Esophagus muscularis mucosa (tissue), 4 donors: Measurements from ENCODE around the gene CTNNA1. TPM values are rescaled to one million over a fixed set of nuclear protein-coding genes. Genes with fewer than 3 reads are reported as not detected.

Experiments
- DNase-seq: peaks from one replicate; pipeline ENCODE4 v3.0.0-alpha.2; 2017; ENCODE audit errors: extremely low spot score
- H3K27ac ChIP-seq, 4 donors: fragments of 200-600 bp; sonication (generic); replicated peaks in 1 of 4; 1 replicate in 3 of 4; 2 replicates in 1 of 4; pipeline ENCODE4 v1.5.1; 2016 to 2019; ENCODE audit warnings: mild to moderate bottlenecking in 1 of 4
- H3K27me3 ChIP-seq, 4 donors: fragments of 200-600 bp; sonication (generic); one replicate each; pipeline versions ENCODE4 v1.5.1 to v1.6.0; 2016 to 2019
- H3K36me3 ChIP-seq, 4 donors: fragments of 200-600 bp; sonication (generic); one replicate each; pipeline ENCODE4 v1.5.1; 2016 to 2019
- H3K4me1 ChIP-seq, 4 donors: fragments of 200-600 bp; sonication (generic); one replicate each; pipeline ENCODE4 v1.5.1; 2016 to 2019
- H3K4me3 ChIP-seq, 4 donors: fragments of 200-600 bp; sonication (generic); 1 replicate in 2 of 4; 2 replicates in 2 of 4; pipeline ENCODE4 v1.5.1; 2016 to 2019; ENCODE audit warnings: mild to moderate bottlenecking in 4 of 4, moderate library complexity in 1 of 4
- H3K9me3 ChIP-seq, 4 donors: fragments of 200-600 bp; sonication (generic); 1 replicate in 3 of 4; 2 replicates in 1 of 4; pipeline ENCODE4 v1.5.1; 2016 to 2019
- EP300 ChIP-seq: sonication (generic); formaldehyde crosslinking; IDR thresholded peaks from one replicate; pipeline ENCODE4 v1.6.1; 2017; ENCODE audit warnings: antibody characterized with exemption
- POLR2A ChIP-seq: fragments of 450-650 bp; IDR thresholded peaks from one replicate; pipeline ENCODE4 v1.6.1; 2017; ENCODE audit warnings: antibody characterized with exemption, moderate library complexity, mild to moderate bottlenecking, low read depth
- POLR2AphosphoS5 ChIP-seq, 2 donors: sonication (generic); formaldehyde crosslinking; IDR thresholded peaks; one replicate each; pipeline ENCODE4 v1.6.1; 2017; ENCODE audit warnings: antibody characterized with exemption in 2 of 2
- WGBS: methylation state at CpG from one replicate; pipeline ENCODE4 v1.1.5; 2018; 5-methylcytosine and 5-hydroxymethylcytosine counted together
- intact Hi-C: fragments of 100-400 bp; cut with DNase I; formaldehyde crosslinking; loops from one replicate; pipeline ENCODE4 v1.15.1; 2023
- total RNA-seq, 4 donors: library from RNA; depleted of rRNA; stranded (reverse); fragments of >200 nt; gene quantifications; one replicate each; pipeline versions ENCODE4 v1.1.0 to v1.2.1, GENCODE V29; 2016
- TF ChIP-seq, protein P1 (sequence below), 3 experiments: fragments of 200-600 bp in 2 of 3; fragments of 450-650 bp in 1 of 3; sonication (generic) in 2 of 3; IDR thresholded peaks; one replicate each; pipeline ENCODE4 v1.5.1; 2017 to 2019; ENCODE audit warnings: antibody characterized with exemption in 3 of 3, mild to moderate bottlenecking in 2 of 3, moderate library complexity in 1 of 3

The CTNNA1 gene
- total RNA-seq, 4 donors from 2014 or later, result 335 to 423 (median 369) TPM

DNA sequence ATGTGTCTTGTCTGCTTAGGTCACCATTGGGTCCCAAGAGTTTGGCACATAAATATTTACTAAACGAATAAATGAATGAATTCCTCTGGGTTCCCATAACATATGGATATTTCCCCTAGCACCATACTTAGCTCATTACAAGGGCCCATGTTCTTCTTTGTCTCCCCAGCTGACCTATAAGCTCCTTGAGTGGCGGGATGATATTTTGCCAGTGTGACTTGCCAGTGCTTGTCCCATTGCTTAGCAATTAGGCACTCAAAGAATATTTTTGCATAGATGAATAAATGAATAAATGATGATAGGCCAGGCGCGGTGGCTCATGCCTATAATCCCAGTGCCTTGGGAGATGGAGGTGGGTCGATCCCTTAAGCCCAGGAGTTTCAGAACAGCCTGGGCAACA, 16.9 kb upstream of the CTNNA1 start:
- WGBS, result 95% methylated on average over 5 of the region's 5 CpGs
- Histone ChIP-seq H3K27me3 (no peaks in the 10 kb centered on the region), H3K36me3 (no peaks in the 10 kb centered on the region), H3K4me1 (peaks cover 0 to 10% (median 6%) of the 10 kb centered on the region in 4 donors), H3K9me3 (no peaks in the 10 kb centered on the region), H3K4me3 (no peak overlapping the region), H3K27ac (no peak overlapping the region)
- DNase-seq, result no peak
- intact Hi-C loops, result no loop called here
- no peak for TF ChIP-seq POLR2AphosphoS5 (IDR thresholded peaks at IDR 0.05)
- TF ChIP-seq, protein P1, sequence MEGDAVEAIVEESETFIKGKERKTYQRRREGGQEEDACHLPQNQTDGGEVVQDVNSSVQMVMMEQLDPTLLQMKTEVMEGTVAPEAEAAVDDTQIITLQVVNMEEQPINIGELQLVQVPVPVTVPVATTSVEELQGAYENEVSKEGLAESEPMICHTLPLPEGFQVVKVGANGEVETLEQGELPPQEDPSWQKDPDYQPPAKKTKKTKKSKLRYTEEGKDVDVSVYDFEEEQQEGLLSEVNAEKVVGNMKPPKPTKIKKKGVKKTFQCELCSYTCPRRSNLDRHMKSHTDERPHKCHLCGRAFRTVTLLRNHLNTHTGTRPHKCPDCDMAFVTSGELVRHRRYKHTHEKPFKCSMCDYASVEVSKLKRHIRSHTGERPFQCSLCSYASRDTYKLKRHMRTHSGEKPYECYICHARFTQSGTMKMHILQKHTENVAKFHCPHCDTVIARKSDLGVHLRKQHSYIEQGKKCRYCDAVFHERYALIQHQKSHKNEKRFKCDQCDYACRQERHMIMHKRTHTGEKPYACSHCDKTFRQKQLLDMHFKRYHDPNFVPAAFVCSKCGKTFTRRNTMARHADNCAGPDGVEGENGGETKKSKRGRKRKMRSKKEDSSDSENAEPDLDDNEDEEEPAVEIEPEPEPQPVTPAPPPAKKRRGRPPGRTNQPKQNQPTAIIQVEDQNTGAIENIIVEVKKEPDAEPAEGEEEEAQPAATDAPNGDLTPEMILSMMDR (IDR thresholded peaks at IDR 0.05), result no peak
- TF ChIP-seq EP300, result no peak
- TF ChIP-seq POLR2A, result no peak

DNA sequence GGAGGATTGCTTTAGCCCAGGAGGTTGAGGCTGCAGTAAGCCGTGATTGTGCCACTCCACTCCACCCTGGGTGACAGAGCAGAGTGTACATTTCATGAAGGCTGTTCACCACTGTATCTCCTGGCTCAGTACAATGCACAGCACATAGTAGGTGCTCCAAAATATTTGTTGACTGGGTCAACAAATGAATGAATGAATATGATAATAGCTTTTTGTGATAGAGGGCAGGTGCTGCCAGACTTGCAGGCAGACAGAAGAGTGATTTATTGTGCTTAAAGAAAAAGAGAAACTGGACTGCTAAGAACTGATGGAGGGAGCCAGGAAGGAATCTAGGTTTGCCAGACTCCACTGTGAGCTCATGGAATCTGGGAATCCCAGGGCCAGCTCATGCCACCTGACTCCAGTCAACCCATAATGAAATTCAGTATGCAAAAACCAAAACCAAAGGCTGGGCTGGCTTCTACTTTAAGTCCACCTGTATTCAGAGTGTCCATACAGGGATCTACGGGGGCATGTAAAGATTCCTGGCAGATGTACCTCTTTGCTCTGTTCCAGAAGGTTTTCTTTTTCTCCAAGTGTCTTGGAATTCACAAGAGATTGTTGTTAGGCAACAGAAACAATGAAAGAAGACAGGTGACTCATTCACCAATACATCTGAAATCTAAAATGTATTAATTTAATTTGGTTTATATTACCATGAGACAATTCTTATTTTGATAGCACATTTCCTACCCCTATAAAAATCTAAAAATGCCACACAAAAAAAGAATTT, 15.5 kb upstream of the CTNNA1 start:
- H3K36me3 ChIP-seq, result no peaks in the 10 kb centered on the region
- WGBS, result 41% methylated on average over 1 of the region's 2 CpGs
- intact Hi-C loops, result no loop called here
- H3K27me3 ChIP-seq, result no peaks in the 10 kb centered on the region
- no peak for TF ChIP-seq POLR2A
- TF ChIP-seq POLR2AphosphoS5 (IDR thresholded peaks at IDR 0.05), result no peak
- TF ChIP-seq, protein P1 (IDR thresholded peaks at IDR 0.05), result no peak
- TF ChIP-seq EP300, result no peak
- H3K4me3 ChIP-seq, result no peak overlapping the region
- H3K9me3 ChIP-seq, result no peaks in the 10 kb centered on the region
- peaks cover 0 to 16% (median 7%) of the 10 kb centered on the region in 4 donors for H3K4me1 ChIP-seq
- DNase-seq, result no peak
- no peak overlapping the region for H3K27ac ChIP-seq

DNA sequence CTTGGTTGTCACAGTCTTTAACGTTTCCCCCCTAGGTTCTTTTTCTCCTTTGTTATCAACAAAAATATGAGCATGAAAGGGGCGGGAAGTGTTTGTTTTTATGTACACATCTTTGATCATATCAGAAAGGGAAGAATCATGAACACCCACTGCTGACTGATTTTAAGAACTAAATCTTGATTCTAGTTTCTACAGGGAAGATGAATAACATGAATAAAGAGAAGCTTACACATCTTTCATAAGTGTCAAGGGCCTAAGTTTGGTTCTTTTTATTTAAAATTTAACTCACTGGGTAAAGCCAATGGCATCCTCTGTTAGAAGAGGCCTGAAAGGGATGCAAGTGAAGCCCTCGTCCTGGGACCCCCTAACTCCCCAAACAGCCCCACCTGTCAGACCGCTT, 14.8 kb upstream of the CTNNA1 start:
- H3K27me3 ChIP-seq, result no peaks in the 10 kb centered on the region
- 75% methylated on average over 4 of the region's 4 CpGs for WGBS
- no peak for DNase-seq
- no peaks in the 10 kb centered on the region for H3K9me3 ChIP-seq
- peaks cover 0 to 17% (median 7%) of the 10 kb centered on the region in 4 donors for H3K4me1 ChIP-seq
- no peak overlapping the region for H3K4me3 ChIP-seq
- H3K27ac ChIP-seq, result no peak overlapping the region
- TF ChIP-seq EP300 (no peak), POLR2AphosphoS5 (IDR thresholded peaks at IDR 0.05) (no peak)
- TF ChIP-seq, protein P1 (IDR thresholded peaks at IDR 0.05), result no peak
- intact Hi-C loops, result no loop called here
- H3K36me3 ChIP-seq, result no peaks in the 10 kb centered on the region

DNA sequence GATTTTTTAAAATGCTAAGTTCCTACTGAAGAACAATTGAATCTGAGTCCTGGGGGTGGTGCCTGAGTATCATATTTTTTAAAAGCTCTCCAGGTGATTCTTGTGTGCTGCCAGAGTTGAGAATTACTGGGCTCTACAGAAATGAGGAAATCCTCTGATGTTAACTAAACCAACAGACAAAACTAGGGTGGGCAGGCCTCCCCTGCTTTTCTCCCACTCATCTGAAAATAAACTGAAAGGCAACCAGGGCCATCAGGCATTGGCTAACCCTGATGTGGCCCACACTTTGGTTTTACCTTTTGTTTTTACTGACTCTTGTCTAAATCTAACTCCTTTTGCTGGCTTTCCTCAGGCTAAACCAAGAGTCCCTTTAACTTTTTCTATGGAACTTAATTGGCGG, 13.3 kb upstream of the CTNNA1 start:
- no peak overlapping the region for H3K4me3 ChIP-seq
- H3K27ac ChIP-seq, result no peak overlapping the region
- no peak for DNase-seq
- no peaks in the 10 kb centered on the region for H3K27me3 ChIP-seq
- intact Hi-C loops, result no loop called here
- H3K9me3 ChIP-seq, result no peaks in the 10 kb centered on the region
- H3K4me1 ChIP-seq, result peaks cover 0 to 17% (median 7%) of the 10 kb centered on the region in 4 donors
- no peaks in the 10 kb centered on the region for H3K36me3 ChIP-seq
- 100% methylated on average over 1 of the region's 1 CpG for WGBS
- TF ChIP-seq, protein P1 (IDR thresholded peaks at IDR 0.05), result no peak
- TF ChIP-seq POLR2A, result no peak

DNA sequence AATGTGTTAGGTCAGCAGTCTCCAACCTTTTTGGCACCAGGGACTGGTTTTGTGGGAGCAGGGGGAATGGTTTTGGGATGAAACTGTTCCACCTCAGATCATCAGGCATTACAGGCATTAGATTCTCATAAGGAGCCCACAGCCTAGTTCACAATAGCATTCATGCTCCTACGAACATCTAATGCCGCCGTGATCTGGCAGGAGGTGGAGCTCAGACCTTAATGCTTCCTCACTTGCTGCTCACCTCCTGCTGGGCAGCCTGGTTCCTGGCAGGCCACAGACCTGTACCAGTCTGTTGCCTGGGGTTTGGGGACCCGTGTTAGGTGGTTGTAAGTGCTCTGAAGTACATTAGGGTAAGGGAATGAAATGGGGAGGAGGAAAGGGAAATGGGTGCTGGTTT, 9.7 kb upstream of the CTNNA1 start:
- H3K4me1 ChIP-seq, result peaks cover 0 to 9% (median 0%) of the 10 kb centered on the region in 4 donors
- no peak for TF ChIP-seq EP300
- H3K27ac ChIP-seq, result no peak overlapping the region
- no peaks in the 10 kb centered on the region for H3K27me3 ChIP-seq
- no peaks in the 10 kb centered on the region for H3K9me3 ChIP-seq
- WGBS, result 85% methylated on average over 4 of the region's 4 CpGs
- no peak for DNase-seq
- intact Hi-C loops, result no loop called here
- no peak overlapping the region for H3K4me3 ChIP-seq
- no peaks in the 10 kb centered on the region for H3K36me3 ChIP-seq
